T-helper 2 cell treated with Interferon-gamma antibody and Interleukin-4, amounts not matched to agents 5 μg/mL and 100 μg/mL, for 36 hours (primary cell): Measurements from ENCODE around the gene RAE1.

Experiments
- DNase-seq: peaks from one replicate; pipeline ENCODE4 v3.0.0; 2021; ENCODE audit warnings: low spot score
- H3K27ac Mint-ChIP-seq: one replicate; pipeline ENCODE4 v1.8.0; 2021; ENCODE audit warnings: mild to moderate bottlenecking, mixed read lengths
- H3K27me3 Mint-ChIP-seq: one replicate; pipeline ENCODE4 v1.8.0; 2021; ENCODE audit warnings: low read depth, mixed read lengths
- H3K36me3 Mint-ChIP-seq: one replicate; pipeline ENCODE4 v1.8.0; 2021; ENCODE audit warnings: low read depth, mixed read lengths
- H3K4me1 Mint-ChIP-seq: one replicate; pipeline ENCODE4 v1.8.0; 2021; ENCODE audit warnings: low read depth, mixed read lengths
- H3K4me3 Mint-ChIP-seq: one replicate; pipeline ENCODE4 v1.8.0; 2022; ENCODE audit warnings: mild to moderate bottlenecking, moderate library complexity, mixed read lengths
- H3K9me3 Mint-ChIP-seq: one replicate; pipeline ENCODE4 v1.8.0; 2021; ENCODE audit warnings: mixed read lengths

RAE1 gene

DNA sequence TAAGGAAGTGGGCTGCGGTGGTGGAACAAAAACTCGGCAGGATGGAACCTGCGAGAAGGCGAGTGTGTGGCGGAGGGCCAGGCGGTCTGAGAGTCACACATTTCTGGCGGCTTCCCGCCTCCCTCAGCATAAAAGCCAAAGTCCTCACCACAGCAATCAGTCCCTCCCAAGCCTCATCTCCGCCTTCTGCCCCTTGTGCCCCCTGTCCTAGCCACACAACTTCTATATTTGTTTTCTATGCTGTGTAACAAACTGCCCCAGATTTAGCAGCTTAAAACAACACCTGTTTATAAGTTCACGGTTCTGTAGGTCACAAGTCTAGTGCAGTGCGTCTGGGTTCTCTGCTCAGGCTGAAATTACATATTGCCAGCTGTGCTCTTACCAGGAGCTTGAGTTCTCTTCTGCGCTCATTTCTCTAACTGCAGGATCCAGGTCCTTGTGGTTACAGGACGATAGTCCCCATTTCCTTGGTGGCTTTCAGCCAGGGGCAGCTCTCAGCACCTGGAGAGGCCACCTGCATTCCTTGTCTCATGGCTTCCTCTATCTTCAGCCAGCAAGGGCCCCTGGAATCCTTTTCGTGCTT is 33.2 kb upstream of the RAE1 start:
- H3K4me3 Mint-ChIP-seq: no peak overlapping the region
- H3K9me3 Mint-ChIP-seq: no peaks in the 10 kb centered on the region
- H3K36me3 Mint-ChIP-seq: no peaks in the 10 kb centered on the region
- H3K27me3 Mint-ChIP-seq: peaks cover 17% of the 10 kb centered on the region
- H3K27ac Mint-ChIP-seq: no peak overlapping the region
- H3K4me1 Mint-ChIP-seq: peaks cover 2% of the 10 kb centered on the region
- no peak for DNase-seq

DNA sequence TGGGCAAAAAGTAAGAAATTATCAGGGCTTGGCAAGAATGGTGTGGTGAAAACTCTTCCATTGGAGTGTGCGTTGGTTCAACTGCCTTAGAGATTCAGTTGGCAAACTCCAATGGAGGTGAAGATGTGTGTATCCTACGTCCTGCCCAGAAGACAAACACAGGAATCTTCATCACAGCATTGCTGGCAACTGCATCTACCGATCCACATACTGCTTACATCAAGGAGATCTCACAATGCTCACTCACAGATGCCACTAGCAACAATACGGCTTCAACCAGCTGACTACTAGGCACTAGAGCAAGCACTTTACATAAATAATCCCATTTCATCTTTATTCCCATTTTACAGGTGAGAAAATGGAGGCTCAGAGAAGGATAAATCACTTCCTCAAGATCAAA is 31.5 kb upstream of the RAE1 start:
- Mint-ChIP-seq H3K9me3 (no peaks in the 10 kb centered on the region), H3K36me3 (no peaks in the 10 kb centered on the region), H3K27me3 (peaks cover 25% of the 10 kb centered on the region), H3K4me3 (no peak overlapping the region), H3K27ac (no peak overlapping the region), H3K4me1 (peaks cover 2% of the 10 kb centered on the region)
- no peak for DNase-seq

DNA sequence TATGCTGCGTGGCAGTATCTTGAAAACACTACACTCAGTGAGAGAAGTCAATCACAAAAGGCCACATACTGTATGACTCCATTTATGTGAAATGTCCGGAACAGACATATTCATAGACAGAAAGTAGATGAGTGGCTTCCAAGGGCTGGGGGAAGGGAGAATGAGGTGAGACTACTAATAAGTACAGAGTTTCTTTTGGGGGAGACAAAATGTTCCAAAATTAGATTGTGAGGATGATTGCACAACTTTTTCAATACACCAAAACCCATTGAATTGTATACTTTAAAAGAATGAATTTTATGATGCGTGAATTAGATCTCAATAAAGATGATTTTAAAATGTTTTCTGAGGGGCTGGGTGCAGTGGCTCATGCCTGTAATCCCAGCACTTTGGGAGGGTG is 30.7 kb upstream of the RAE1 start:
- H3K4me3 Mint-ChIP-seq: no peak overlapping the region
- H3K36me3 Mint-ChIP-seq: no peaks in the 10 kb centered on the region
- H3K9me3 Mint-ChIP-seq: no peaks in the 10 kb centered on the region
- H3K4me1 Mint-ChIP-seq: peaks cover 2% of the 10 kb centered on the region
- H3K27ac Mint-ChIP-seq: no peak overlapping the region
- no peak for DNase-seq
- H3K27me3 Mint-ChIP-seq: peaks cover 33% of the 10 kb centered on the region

DNA sequence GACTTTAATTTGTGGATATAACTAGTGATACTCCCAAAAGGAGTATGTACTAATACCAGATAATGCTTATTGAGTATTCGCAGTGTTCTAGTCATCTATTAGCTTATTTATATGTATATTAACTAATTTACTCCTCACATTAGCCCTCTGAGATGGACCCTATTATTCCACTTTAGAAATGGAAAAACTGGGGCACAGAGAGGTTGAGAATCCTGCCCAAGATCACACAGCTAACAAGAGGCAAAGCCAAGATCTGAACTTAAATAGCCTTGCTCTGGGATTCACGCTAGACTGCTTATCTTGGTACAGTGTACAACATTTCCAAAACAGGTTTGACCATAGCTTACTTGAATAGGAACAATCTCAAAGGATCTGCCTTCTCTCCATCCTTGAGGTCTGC is 29.9 kb upstream of the RAE1 start:
- Mint-ChIP-seq H3K9me3 (no peaks in the 10 kb centered on the region), H3K4me3 (no peak overlapping the region), H3K36me3 (no peaks in the 10 kb centered on the region), H3K4me1 (peaks cover 2% of the 10 kb centered on the region), H3K27me3 (peaks cover 36% of the 10 kb centered on the region), H3K27ac (no peak overlapping the region)
- DNase-seq: no peak

DNA sequence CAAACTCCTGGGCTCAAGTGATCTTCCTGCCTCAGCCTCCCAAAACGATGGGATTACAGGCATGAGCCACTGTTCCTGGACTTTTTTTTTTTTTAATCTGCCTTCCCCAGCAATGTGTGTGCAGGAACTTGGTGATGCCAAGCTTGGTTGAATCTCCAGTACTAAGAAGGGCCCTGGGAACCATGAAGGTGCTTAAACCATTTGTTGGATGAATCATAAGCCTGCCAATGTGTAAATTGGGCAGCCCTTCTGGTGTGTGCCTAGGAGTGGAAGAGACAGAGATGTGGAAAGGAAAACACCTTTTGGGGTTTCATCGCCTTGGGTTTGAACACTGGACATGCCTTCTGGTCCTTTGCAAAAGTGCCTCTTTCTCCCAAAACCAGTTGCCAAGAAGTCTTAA is 28.6 kb upstream of the RAE1 start:
- no peaks in the 10 kb centered on the region for H3K9me3 Mint-ChIP-seq
- H3K36me3 Mint-ChIP-seq: no peaks in the 10 kb centered on the region
- no peak for DNase-seq
- no peak overlapping the region for H3K4me3 Mint-ChIP-seq
- no peak overlapping the region for H3K27ac Mint-ChIP-seq
- H3K4me1 Mint-ChIP-seq: peaks cover 2% of the 10 kb centered on the region
- H3K27me3 Mint-ChIP-seq: peaks cover 45% of the 10 kb centered on the region

DNA sequence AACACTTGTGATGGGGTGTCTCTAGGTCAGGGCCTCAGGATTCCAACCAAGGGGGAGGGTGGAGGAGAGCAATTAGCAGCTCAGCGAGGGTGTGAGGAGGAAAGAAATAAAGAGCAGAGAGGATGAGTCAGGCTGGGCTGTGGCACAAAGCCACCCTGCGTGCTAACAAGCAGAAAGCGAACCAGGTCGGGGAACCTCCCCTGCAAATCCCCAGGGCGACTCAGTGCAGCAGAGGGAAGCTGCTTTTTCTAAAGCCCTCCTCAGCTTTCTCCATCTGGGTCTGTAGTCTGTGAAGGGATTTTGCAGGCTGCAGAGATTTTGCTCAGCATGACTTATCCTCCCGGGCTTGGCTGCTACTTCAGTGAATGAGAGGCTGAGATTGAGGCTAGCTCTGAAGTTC is 28.0 kb upstream of the RAE1 start:
- DNase-seq: no peak
- Mint-ChIP-seq H3K27me3 (peaks cover 47% of the 10 kb centered on the region), H3K9me3 (no peaks in the 10 kb centered on the region), H3K27ac (no peak overlapping the region), H3K4me1 (no peaks in the 10 kb centered on the region), H3K4me3 (no peak overlapping the region), H3K36me3 (no peaks in the 10 kb centered on the region)

DNA sequence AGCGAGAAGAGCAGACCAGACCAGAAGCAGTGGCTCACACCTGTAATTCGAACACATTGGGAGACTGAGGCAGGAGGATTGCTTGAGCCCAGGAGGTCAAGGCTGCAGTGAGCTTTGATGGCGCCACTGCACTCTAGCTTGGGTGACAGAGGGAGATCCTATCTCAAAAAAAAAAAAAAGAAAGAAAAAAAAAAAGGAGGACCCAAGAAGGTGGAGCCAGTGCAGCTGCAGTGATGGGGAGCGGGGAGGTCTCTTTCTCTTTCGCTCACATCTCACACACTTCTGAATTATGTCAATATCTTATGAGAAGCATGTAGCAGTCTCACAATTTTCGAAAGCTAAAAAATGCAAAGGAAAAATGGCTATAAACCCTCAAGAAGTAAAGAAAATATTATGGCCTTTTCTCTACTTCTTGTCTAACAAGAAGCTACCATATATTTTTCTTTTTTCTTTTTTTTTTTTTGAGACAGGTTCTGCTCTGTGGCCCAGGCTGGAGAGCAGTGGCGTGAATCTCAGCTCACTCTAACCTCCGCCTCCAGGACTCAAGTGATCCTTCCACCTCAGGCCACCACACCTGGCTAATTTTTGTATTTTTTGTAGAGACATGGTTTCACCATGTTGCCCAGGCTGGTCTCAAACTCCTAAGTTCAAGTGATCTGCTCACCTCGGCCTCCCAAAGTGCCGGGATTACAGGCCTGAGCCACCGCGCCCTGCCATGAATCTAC is 25.3 kb upstream of the RAE1 start:
- Mint-ChIP-seq H3K27me3 (peaks cover 57% of the 10 kb centered on the region), H3K4me1 (no peaks in the 10 kb centered on the region), H3K4me3 (no peak overlapping the region), H3K27ac (no peak overlapping the region), H3K36me3 (no peaks in the 10 kb centered on the region), H3K9me3 (no peaks in the 10 kb centered on the region)
- no peak for DNase-seq

DNA sequence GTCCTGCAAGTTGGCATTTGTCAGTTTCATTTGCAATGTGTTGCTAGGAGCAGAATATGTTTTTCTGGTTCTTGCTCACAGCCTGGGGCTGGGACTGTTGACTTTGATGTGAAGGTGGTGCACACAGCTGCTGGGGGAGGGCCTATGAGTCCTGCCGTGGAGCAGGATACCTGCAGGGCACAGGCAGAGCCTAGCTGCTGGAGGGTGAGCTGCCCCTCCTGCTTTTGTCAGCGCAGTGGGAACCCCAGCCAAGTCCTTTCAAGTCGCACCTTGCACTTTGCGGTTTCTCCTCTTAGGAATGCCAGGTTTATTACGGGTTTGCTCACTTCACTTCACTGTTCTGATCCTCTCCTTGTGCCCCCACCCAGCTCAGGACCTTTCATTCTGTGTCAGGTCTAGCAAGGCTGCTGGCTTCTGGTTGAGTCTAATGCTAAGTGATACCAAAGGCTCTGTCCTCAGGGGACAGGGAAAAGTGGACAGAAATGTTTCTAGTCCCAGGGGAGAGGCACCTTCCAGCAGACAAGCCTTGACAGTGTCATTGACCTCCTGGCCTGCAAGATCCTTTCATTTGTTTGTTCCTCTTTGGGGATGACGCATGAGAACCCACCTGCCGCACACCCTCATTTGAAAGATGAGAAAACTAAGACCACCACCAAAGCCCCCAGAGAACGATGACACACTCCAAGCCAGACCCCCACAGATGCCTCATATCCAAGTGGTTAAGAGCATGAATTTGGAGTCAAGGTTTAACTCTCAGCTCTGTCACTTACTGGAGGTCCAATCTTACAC is 24.2 kb upstream of the RAE1 start:
- no peaks in the 10 kb centered on the region for H3K4me1 Mint-ChIP-seq
- no peaks in the 10 kb centered on the region for H3K9me3 Mint-ChIP-seq
- H3K27ac Mint-ChIP-seq: no peak overlapping the region
- no peak for DNase-seq
- peaks cover 60% of the 10 kb centered on the region for H3K27me3 Mint-ChIP-seq
- H3K36me3 Mint-ChIP-seq: no peaks in the 10 kb centered on the region
- H3K4me3 Mint-ChIP-seq: no peak overlapping the region

DNA sequence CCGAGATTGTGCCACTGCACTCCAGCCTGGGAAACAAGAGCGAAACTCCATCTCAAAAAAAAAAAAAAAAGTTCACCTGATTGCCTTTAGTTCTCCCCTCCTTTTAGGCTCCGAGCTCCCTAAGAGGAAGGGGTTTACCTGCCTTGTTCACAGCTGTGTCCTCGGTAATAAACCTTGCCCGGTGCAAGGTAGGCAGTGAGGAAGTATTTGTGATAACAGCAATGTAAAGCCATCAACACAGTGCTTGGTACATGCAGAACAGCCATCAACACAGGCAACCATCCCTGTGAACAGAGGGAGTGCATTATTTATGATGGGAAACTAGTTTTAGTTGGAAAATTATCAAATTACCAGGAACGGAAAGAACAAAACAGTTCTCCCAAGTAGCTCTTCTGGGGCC is 23.2 kb upstream of the RAE1 start:
- Mint-ChIP-seq H3K9me3 (no peaks in the 10 kb centered on the region), H3K4me1 (no peaks in the 10 kb centered on the region), H3K4me3 (no peak overlapping the region), H3K27me3 (peaks cover 57% of the 10 kb centered on the region), H3K36me3 (no peaks in the 10 kb centered on the region), H3K27ac (no peak overlapping the region)
- DNase-seq: no peak

DNA sequence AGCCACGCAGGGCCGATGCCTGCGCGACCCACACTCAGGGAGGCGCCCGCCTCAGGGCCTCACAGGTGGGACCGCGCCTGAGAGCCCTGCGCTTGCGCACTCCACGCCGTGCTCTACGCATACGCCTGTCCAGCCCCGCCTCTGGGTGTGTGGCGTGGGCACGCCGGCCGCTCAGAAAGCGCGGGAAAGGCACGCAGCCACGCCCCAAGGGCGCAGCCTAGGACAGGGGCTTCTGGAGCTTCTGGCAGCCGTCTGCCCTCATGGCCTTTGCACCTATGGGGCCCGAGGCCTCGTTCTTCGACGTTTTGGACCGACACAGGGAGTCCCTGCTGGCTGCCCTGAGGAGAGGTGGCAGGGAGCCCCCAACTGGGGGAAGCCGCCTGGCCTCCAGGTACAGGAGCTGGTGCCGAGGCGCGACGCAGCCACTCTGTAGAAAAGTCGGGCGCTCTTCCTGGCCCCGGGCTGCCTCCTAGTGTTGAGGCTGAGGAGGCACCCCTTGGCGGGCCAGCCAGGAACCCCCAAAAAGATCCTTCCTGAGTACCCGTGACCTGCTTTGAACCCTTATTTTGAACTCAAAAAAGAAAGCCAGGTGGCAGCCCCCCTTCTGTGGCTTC is 21.3 kb upstream of the RAE1 start, which contains the start of gene SPO11:
TSS of gene SPO11 (plus strand) at position 196 of the 614 bp plus-strand sequence. CDS start at position 261, 65 bp downstream.
- Mint-ChIP-seq H3K36me3 (no peaks in the 10 kb centered on the region), H3K4me1 (no peaks in the 10 kb centered on the region), H3K27me3 (peaks cover 54% of the 10 kb centered on the region), H3K27ac (no peak within 1 kb of the TSS), H3K4me3 (no peak within 1 kb of the TSS), H3K9me3 (no peaks in the 10 kb centered on the region)
- DNase-seq: no peak

DNA sequence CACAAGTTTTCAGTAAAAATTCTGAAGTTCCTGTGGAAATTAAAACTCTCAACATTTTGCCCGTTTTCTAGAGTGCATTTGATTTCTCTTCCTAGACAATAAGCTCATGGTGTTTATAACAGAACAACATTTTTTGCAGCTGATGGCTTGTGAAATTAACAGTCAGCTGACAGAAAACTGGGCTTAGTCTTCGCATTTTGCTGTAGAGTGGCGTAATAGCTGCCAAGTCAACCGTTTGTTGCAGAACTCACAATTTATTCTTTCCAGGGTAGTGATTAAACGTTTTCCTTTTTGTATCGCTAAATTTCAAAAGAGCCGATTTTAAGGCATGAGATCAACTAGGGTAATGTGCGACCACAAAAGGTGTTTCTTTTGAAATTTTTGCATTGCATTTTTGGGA is 20.1 kb upstream of the RAE1 start:
- Mint-ChIP-seq H3K27ac (no peak overlapping the region), H3K36me3 (no peaks in the 10 kb centered on the region), H3K4me3 (no peak overlapping the region), H3K9me3 (no peaks in the 10 kb centered on the region), H3K27me3 (peaks cover 46% of the 10 kb centered on the region), H3K4me1 (no peaks in the 10 kb centered on the region)
- no peak for DNase-seq

DNA sequence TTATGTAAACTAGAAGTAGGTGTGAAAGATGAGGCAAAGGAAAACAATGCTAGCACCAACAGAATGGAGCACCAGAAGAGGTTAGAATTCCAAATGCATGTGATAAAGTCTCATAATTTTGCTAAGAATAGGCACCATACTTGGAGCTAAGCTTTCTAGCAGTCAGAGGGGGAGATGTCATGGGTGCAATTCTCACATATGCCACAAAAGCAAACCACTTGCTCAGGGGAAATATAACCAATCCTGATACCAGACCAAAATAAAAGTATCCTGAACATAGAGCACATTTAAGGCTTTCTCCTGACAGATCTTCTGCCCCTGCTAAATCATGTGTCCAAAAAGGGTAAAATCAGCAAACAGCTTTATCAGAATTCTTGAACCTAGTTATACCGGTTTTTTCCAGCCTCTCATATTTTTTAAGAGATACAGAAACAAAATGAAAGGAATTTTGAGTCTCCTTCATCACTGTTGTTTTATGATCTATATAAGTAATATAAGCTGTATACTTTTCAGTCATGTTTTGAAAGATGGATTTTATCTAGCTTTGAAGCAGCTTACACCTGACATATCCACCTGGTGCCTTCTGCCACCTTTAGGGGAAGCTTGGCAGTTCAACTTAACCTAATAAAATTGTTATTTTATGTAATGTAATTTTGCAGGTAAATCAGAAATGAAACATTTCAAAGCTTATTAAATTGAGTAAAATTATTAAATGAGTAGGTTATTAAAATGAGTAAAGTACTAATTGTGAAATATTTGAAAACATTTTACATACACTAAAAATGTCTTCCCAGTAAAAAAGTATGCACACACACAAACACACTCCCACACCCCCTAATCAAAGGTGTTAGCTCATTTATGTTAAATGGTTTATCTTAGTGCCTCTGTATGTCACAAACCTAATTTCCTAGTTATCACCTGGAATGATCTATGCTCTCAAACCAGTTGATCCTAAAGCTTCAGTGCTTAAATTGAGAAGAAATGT is 18.7 kb upstream of the RAE1 start:
- no peak overlapping the region for H3K27ac Mint-ChIP-seq
- no peaks in the 10 kb centered on the region for H3K36me3 Mint-ChIP-seq
- H3K4me1 Mint-ChIP-seq: no peaks in the 10 kb centered on the region

DNA sequence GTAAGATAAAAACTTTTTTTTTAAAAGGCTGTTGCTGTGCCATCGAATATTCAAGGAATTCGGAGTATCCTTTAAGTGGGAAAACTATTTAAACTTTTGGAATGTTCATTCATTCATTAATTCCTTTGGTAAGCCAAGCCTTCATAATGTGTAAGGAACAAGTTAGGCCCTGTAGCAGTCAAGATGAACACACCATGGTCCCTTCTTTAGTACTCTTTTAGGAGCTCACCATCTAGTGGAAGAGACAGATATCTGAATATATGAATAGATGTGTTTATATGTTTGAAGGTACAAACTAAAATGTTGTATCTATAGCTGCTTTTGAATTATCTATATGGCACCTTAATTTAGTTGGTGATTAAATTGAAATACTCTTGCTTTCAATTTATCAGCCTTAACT is 15.7 kb upstream of the RAE1 start:
- no peak for DNase-seq
- Mint-ChIP-seq H3K4me1 (no peaks in the 10 kb centered on the region), H3K27me3 (peaks cover 31% of the 10 kb centered on the region), H3K36me3 (no peaks in the 10 kb centered on the region), H3K27ac (no peak overlapping the region), H3K9me3 (no peaks in the 10 kb centered on the region), H3K4me3 (no peak overlapping the region)

More for the DNA sequence above, 18.7 kb upstream of the RAE1 start:
- no peak overlapping the region for H3K4me3 Mint-ChIP-seq
- H3K27me3 Mint-ChIP-seq: peaks cover 45% of the 10 kb centered on the region
- H3K9me3 Mint-ChIP-seq: no peaks in the 10 kb centered on the region
- DNase-seq: no peak
